ENCODE measurements around the gene PTPRM. TPM values are rescaled to one million over a fixed set of nuclear protein-coding genes. Genes with fewer than 3 reads are reported as not detected.

PTPRM gene
- total RNA-seq, 1 experiment from 2014 or later: 11.1 TPM

DNA sequence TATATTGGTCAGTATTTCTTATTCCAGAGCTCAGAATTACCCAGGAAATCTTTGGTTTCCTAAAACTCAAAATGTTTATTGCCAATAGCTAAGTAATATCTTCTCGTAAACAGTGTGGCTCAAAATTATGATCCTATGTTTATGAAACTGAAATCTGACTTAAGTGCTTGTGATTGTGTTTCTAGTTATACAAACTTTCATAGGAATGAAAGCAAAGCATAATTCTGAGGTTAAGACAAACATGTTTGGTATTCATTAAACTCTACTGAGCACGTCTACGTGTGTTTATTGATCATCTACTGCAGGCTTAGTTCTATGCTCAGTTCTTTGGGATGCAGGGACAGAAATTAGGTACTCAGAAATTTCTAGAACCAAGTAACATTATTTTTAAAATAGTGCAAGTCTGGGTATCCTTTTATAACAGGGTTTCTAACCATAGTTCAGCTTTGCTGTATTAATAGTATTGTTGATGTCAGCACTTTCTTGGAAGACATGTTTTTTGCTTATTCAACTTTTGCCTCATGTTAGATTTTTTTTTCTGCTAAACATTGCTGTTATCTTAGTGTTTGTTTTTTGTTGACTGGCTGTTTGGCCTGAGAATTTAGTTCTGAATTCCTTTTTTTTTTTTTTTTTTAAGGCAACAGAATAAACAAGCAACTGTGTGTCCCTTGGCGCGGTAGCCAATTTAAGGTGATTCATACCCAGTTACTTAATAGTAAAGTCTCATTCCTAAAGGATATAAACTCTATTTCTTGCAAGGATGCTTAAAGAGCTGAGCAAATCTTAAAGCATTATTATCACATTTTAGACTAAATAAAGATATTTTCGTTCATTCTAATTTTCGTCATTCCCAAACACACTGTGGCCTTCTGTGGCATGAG is 31.3 kb downstream of the PTPRM start:
- H3K9me3 Mint-ChIP-seq: no peaks in the 10 kb centered on the region
- no peak for DNase-seq (ENCODE audit: low spot score)
- H3K27ac Mint-ChIP-seq: no peak overlapping the region
- ChIA-PET CTCF (interaction anchor here (0.5 to 0.7 kb wide), 3 partner anchors 17 to 1304 kb away, joined by 3 to 4 read pairs (median 3); no protein-coding TSS in a partner anchor), POLR2A (interaction anchor here (0.7 kb wide), 1 partner anchor 1024 kb away, joined by 6 read pairs; no protein-coding TSS in a partner anchor)
- TF ChIP-seq, protein P1, sequence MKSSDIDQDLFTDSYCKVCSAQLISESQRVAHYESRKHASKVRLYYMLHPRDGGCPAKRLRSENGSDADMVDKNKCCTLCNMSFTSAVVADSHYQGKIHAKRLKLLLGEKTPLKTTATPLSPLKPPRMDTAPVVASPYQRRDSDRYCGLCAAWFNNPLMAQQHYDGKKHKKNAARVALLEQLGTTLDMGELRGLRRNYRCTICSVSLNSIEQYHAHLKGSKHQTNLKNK (CRISPR knock-in tag; IDR thresholded peaks at IDR 0.05): no peak
- H3K4me3 Mint-ChIP-seq: no peak overlapping the region
- H3K36me3 Mint-ChIP-seq: no peaks in the 10 kb centered on the region
- peaks cover 30% of the 10 kb centered on the region for H3K4me1 Mint-ChIP-seq
- ATAC-seq: no peak
- H3K27me3 Mint-ChIP-seq (ENCODE audit: low read depth): no peaks in the 10 kb centered on the region

GRCh38 chr18:7600036-7600435 is 32.9 kb downstream of the PTPRM start:
- POLR2A ChIA-PET: no interaction called here

GRCh38 chr18:7600528-7601245 is 33.6 kb downstream of the PTPRM start:
- CTCF ChIA-PET: interaction anchor here (0.7 to 1.4 kb wide), 6 partner anchors 8 to 328 kb away, joined by 3 to 7 read pairs (median 4); no protein-coding TSS in a partner anchor
- H3K4me3 Mint-ChIP-seq: no peak overlapping the region
- TF ChIP-seq, protein P2, sequence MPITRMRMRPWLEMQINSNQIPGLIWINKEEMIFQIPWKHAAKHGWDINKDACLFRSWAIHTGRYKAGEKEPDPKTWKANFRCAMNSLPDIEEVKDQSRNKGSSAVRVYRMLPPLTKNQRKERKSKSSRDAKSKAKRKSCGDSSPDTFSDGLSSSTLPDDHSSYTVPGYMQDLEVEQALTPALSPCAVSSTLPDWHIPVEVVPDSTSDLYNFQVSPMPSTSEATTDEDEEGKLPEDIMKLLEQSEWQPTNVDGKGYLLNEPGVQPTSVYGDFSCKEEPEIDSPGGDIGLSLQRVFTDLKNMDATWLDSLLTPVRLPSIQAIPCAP (CRISPR knock-in tag; IDR thresholded peaks at IDR 0.05): no peak
- TF ChIP-seq ZBTB43 (CRISPR knock-in tag; IDR thresholded peaks at IDR 0.05): no peak
- TF ChIP-seq HMGA2 (CRISPR knock-in tag; IDR thresholded peaks at IDR 0.05): no peak
- TF ChIP-seq MYBL2 (CRISPR knock-in tag; IDR thresholded peaks at IDR 0.05): no peak
- no peak for TF ChIP-seq ZNF138 (CRISPR knock-in tag; conservative IDR thresholded peaks at IDR 0.05)
- no peak for TF ChIP-seq TEAD1 (CRISPR knock-in tag; IDR thresholded peaks at IDR 0.05)
- no peak for TF ChIP-seq AR (CRISPR knock-in tag; IDR thresholded peaks at IDR 0.05)
- no peak for TF ChIP-seq GTF2I (CRISPR knock-in tag; conservative IDR thresholded peaks at IDR 0.05)
- no peaks in the 10 kb centered on the region for H3K27me3 Mint-ChIP-seq (ENCODE audit: low read depth)
- H3K9me3 Mint-ChIP-seq: no peaks in the 10 kb centered on the region
- DNase-seq (ENCODE audit: low spot score) (no peak), ATAC-seq (no peak; the same call in 1 of the 2 replicates)
- H3K4me1 Mint-ChIP-seq: peaks cover 50% of the 10 kb centered on the region
- H3K27ac Mint-ChIP-seq: 0 out of 2 replicates have a peak overlapping the region, but pooled peaks have one; percentile 30
- no peaks in the 10 kb centered on the region for H3K36me3 Mint-ChIP-seq
- POLR2A ChIA-PET: no interaction called here

More at GRCh38 chr18:7600036-7600435, 32.9 kb downstream of the PTPRM start:
- peaks cover 45% of the 10 kb centered on the region for H3K4me1 Mint-ChIP-seq
- H3K4me3 Mint-ChIP-seq: no peak overlapping the region
- no peak for ATAC-seq
- H3K9me3 Mint-ChIP-seq: no peaks in the 10 kb centered on the region
- TF ChIP-seq RORB (CRISPR knock-in tag; IDR thresholded peaks at IDR 0.05): no peak
- no peak for TF ChIP-seq CREB1 (CRISPR knock-in tag; IDR thresholded peaks at IDR 0.05)
- TF ChIP-seq NFYB (CRISPR knock-in tag; conservative IDR thresholded peaks at IDR 0.05; ENCODE audit: low read depth): no peak
- no peak for DNase-seq (ENCODE audit: low spot score)
- H3K36me3 Mint-ChIP-seq: no peaks in the 10 kb centered on the region
- H3K27ac Mint-ChIP-seq: no peak overlapping the region
- no peaks in the 10 kb centered on the region for H3K27me3 Mint-ChIP-seq (ENCODE audit: low read depth)
- CTCF ChIA-PET: interaction anchor here (1.1 kb wide), 1 partner anchor 33 kb away, joined by 3 read pairs; no protein-coding TSS in a partner anchor
